Tibial artery (tissue), 4 donors: Measurements from ENCODE around the gene SLC12A8.

Experiments used
- DNase-seq, 2 donors: peaks; one replicate each; pipeline ENCODE4 v3.0.0-alpha.2; 2019
- H3K27ac ChIP-seq, 2 donors: fragments of 200-600 bp; sonication (generic) in 1 of 2; 1 replicate in 1 of 2; 2 replicates in 1 of 2; pipeline ENCODE4 v1.5.1; 2018 to 2019; ENCODE audit warnings: mild to moderate bottlenecking in 1 of 2
- H3K27me3 ChIP-seq, 2 donors: fragments of 200-600 bp; sonication (generic) in 1 of 2; one replicate each; pipeline versions ENCODE4 v1.5.1 to v1.6.0; 2016 to 2019
- H3K36me3 ChIP-seq, 3 donors: fragments of 200-600 bp; sonication (generic) in 2 of 3; one replicate each; pipeline ENCODE4 v1.5.1; 2016 to 2019; ENCODE audit warnings: mild to moderate bottlenecking in 2 of 3
- H3K4me1 ChIP-seq, 4 donors: fragments of 200-600 bp; sonication (generic) in 2 of 4; 1 replicate in 3 of 4; 2 replicates in 1 of 4; pipeline ENCODE4 v1.5.1; 2016 to 2019
- H3K4me3 ChIP-seq, 2 donors: fragments of 200-600 bp; sonication (generic) in 1 of 2; 1 replicate in 1 of 2; 2 replicates in 1 of 2; pipeline ENCODE4 v1.5.1; 2018 to 2019; ENCODE audit warnings: mild to moderate bottlenecking in 2 of 2
- H3K9me3 ChIP-seq, 3 donors: fragments of 200-600 bp; sonication (generic) in 1 of 3; one replicate each; pipeline ENCODE4 v1.5.1; 2016 to 2019
- intact Hi-C: fragments of 100-400 bp; cut with DNase I; formaldehyde crosslinking; loops from one replicate; pipeline ENCODE4 v1.15.0; 2023; ENCODE audit warnings: low total_unique reads
- TF ChIP-seq, protein P1 (sequence below), 2 experiments: fragments of 200-600 bp in 1 of 2; fragments of 450-650 bp in 1 of 2; IDR thresholded peaks; one replicate each; pipeline ENCODE4 v1.5.1; 2017 to 2019; ENCODE audit warnings: antibody characterized with exemption in 2 of 2, mild to moderate bottlenecking in 1 of 2, moderate library complexity in 1 of 2

The SLC12A8 gene

DNA sequence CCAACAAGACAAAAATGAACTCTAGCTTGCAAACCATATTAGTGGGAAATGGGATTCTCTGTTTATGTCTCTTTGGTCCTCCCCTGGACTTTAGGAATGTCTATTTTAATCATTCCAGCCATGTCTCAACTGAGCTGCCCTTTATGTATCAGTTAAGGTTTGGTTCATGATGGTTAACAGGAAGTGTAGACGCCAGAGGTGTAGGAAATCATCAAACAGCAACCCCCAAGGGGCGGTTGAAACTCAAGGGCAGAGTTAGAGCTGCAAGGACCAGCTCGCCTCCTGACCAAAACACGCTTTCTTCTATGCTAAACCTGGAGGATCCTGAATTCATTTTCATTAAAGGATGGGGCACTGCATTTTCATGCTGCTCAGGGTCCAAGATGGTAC lies 103.0 kb downstream of the SLC12A8 start:
- TF ChIP-seq, protein P1, sequence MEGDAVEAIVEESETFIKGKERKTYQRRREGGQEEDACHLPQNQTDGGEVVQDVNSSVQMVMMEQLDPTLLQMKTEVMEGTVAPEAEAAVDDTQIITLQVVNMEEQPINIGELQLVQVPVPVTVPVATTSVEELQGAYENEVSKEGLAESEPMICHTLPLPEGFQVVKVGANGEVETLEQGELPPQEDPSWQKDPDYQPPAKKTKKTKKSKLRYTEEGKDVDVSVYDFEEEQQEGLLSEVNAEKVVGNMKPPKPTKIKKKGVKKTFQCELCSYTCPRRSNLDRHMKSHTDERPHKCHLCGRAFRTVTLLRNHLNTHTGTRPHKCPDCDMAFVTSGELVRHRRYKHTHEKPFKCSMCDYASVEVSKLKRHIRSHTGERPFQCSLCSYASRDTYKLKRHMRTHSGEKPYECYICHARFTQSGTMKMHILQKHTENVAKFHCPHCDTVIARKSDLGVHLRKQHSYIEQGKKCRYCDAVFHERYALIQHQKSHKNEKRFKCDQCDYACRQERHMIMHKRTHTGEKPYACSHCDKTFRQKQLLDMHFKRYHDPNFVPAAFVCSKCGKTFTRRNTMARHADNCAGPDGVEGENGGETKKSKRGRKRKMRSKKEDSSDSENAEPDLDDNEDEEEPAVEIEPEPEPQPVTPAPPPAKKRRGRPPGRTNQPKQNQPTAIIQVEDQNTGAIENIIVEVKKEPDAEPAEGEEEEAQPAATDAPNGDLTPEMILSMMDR (IDR thresholded peaks at IDR 0.05), result no peak
- intact Hi-C loops, result no loop called here
- H3K27me3 ChIP-seq, result no peaks in the 10 kb centered on the region
- H3K4me1 ChIP-seq, result peaks cover 0 to 19% (median 18%) of the 10 kb centered on the region in 4 donors
- no peak overlapping the region for H3K4me3 ChIP-seq
- no peak for DNase-seq
- no peaks in the 10 kb centered on the region for H3K36me3 ChIP-seq
- H3K27ac ChIP-seq, result no peak overlapping the region
- H3K9me3 ChIP-seq, result no peaks in the 10 kb centered on the region

DNA sequence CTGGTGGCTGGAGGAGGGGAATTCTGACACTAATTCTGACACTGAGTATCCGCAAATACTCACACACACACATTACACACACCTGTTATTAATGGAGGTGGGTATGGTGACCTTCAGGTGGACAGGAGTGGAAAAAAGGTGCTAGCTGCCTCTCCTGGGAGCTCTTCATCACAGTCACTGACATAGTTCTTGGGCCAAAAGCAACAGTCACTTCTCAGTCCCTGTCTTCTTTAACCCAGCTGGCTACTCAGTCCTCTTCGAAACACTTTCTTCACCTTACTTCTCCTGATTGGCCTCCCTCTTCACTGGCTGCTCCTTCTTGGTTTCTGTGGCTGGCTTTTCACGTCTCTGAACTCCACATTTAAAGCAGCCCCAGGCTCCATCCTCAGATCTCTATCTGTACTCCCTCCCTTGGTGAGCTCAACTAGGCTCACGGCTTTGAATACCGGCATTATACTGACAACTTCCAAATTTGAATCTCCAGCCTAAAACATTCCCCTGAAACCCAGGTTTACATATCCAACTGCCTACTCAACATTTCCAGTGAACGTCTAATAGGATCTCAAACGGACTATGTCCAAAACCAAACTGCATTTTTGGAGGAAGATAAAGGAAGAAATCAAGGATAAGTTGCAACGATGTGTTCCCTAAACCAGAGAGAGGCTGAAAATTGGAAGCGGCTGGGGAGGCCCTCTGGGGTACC lies 103.6 kb downstream of the SLC12A8 start:
- no peaks in the 10 kb centered on the region for H3K36me3 ChIP-seq
- DNase-seq, result no peak
- peak overlapping the region; percentile 50 to 54 for H3K27ac ChIP-seq
- intact Hi-C loops, result no loop called here
- H3K4me3 ChIP-seq, result no peak overlapping the region
- TF ChIP-seq, protein P1 (IDR thresholded peaks at IDR 0.05), result no peak
- peaks cover 0 to 19% (median 18%) of the 10 kb centered on the region in 4 donors for H3K4me1 ChIP-seq
- no peaks in the 10 kb centered on the region for H3K9me3 ChIP-seq
- H3K27me3 ChIP-seq, result no peaks in the 10 kb centered on the region

DNA sequence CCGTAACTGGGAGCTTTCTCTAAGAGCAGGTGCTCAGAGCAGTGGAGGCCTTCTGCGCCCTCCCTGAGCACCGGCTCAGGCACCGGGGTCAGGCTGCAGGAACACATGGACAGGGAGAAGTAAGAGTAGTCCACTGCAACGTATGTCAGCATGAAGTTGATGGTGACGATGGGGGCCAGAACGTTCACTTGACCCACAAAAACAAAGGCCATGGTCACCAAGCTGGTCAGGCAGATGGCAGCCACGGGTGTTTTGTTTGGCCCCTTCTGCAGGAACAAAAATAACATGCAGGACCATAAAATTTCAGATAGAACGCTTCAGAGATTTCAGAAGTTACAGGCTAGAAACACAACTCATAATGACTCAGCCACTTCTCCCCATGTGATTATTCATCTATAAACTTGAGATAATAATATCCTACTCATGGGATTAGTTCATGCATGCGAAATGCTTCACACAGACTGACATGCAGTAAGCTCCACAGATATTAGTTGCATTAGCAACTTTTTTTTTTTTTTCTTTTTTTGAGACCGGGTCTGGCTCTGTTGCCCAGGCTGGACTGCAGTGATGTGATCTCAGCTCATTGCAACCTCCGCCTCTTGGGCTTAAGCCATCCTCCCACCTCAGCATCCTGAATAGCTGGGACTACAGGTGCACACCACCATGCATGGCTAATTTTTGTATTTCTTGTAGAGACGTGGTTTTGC lies 104.5 kb downstream of the SLC12A8 start:
- no peak overlapping the region for H3K4me3 ChIP-seq
- no peaks in the 10 kb centered on the region for H3K27me3 ChIP-seq
- DNase-seq, result peak in 1 of 2 donors; percentile 80
- H3K4me1 ChIP-seq, result peaks cover 0 to 19% (median 18%) of the 10 kb centered on the region in 4 donors
- TF ChIP-seq, protein P1 (IDR thresholded peaks at IDR 0.05), result no peak
- intact Hi-C loops, result no loop called here
- H3K9me3 ChIP-seq, result no peaks in the 10 kb centered on the region
- H3K27ac ChIP-seq, result peak overlapping the region; percentile 70 to 73
- no peaks in the 10 kb centered on the region for H3K36me3 ChIP-seq

DNA sequence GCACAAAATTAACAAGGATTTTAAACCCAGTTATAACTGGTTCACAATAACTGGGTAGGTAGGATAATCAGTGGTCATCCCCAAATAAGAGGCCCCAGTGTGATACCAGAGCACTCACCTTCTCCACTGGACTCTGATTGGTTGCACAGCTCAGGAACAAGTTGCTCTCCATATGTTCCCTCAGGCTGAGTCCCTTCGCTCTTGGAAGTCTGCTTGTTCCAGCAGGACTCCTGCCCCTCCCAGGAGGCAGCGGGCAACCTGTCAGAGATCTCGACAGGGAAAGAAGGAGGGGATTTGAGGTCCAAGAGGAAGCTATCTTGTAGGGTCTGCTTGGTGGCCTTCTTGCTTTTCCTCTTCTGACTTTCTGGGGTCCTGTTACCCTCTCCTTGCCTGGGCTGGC lies 105.2 kb downstream of the SLC12A8 start:
- peak overlapping the region; percentile 70 to 73 for H3K27ac ChIP-seq
- H3K4me3 ChIP-seq, result no peak overlapping the region
- H3K36me3 ChIP-seq, result no peaks in the 10 kb centered on the region
- no peak for DNase-seq
- TF ChIP-seq, protein P1 (IDR thresholded peaks at IDR 0.05), result no peak
- H3K4me1 ChIP-seq, result peaks cover 0 to 19% (median 18%) of the 10 kb centered on the region in 4 donors
- no peaks in the 10 kb centered on the region for H3K9me3 ChIP-seq
- H3K27me3 ChIP-seq, result no peaks in the 10 kb centered on the region
- intact Hi-C loops, result no loop called here

DNA sequence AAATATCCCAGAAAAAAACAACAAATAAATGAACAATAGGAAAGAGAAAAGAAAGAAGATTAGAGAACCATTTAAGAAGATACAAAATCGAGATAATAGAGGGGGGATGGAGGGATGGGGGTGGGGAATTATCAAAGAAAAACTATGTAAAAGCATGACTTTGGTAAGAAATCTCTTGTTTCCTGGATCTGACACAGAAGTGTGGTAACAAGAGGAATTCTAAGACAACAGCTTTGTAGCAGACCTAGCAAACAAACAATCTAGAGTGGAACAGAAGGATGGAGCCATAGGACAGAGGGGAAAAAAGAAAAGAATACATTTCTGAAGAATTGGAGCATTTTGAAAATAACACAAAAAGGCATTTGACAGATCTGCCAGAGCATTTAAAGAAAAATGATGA lies 107.4 kb downstream of the SLC12A8 start:
- H3K27ac ChIP-seq, result no peak overlapping the region
- no peak overlapping the region for H3K4me3 ChIP-seq
- H3K27me3 ChIP-seq, result no peaks in the 10 kb centered on the region
- H3K4me1 ChIP-seq, result peaks cover 0 to 19% (median 18%) of the 10 kb centered on the region in 4 donors
- H3K9me3 ChIP-seq, result no peaks in the 10 kb centered on the region
- TF ChIP-seq, protein P1 (IDR thresholded peaks at IDR 0.05), result no peak
- intact Hi-C loops, result no loop called here
- DNase-seq, result no peak
- no peaks in the 10 kb centered on the region for H3K36me3 ChIP-seq
